GM12874 (cell line): ENCODE data around the gene POU5F1.

Source experiments
- CTCF ChIP-seq: IDR thresholded peaks from 2 replicates; pipeline ENCODE4 v1.5.1; 2011; ENCODE audit warnings: low read depth, mild to moderate bottlenecking, control low read depth, low read length, moderate library complexity; ENCODE audit not compliant: insufficient read depth

POU5F1 gene

GRCh38 chr6:31118178-31118577, 52.3 kb downstream of the POU5F1 start:
- TF ChIP-seq CTCF, result no peak

GRCh38 chr6:31116661-31117385, 53.7 kb downstream of the POU5F1 start:
- no peak for TF ChIP-seq CTCF

GRCh38 chr6:31115941-31116560, 54.4 kb downstream of the POU5F1 start:
- TF ChIP-seq CTCF, result no peak

- TF ChIP-seq CTCF, result no peak
These were observed 55.3 kb downstream of the POU5F1 start for GRCh38 chr6:31114970-31115849.

DNA sequence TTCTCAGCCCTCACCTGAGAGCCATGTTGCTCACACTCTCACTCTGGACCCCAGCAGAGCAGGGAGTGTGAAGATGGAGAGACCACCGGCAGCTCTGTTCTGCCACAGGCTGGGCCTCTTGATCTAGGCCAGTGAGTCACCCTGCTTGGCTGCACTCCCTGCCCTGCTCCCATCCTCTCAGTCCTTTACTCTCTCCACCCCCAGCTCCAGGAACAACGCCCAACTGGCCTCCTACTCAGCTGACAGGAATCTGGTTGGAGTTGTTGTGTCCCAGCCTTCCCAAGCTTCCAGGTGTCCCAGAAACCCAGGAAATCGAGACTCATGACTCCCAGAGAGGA, 56.0 kb downstream of the POU5F1 start, which contains the start of gene PSORS1C1:
Gene PSORS1C1 (plus strand): TSS at position 260 of the 338 bp plus-strand sequence. CDS start 14,833 bp downstream, outside the sequence.
- TF ChIP-seq CTCF, result no peak
